Urinary bladder (tissue), 4 donors: ENCODE results near the gene USP6NL. TPM values are rescaled to one million over a fixed set of nuclear protein-coding genes. Genes with fewer than 3 reads are reported as not detected.

ENCODE experiments used
- DNase-seq: peaks from one replicate; pipeline ENCODE4 v3.0.0-alpha.2; 2015; ENCODE audit errors: extremely low spot score
- H3K27ac ChIP-seq: one replicate; pipeline ENCODE4 v1.5.1; 2013; ENCODE audit warnings: low read depth, mild to moderate bottlenecking, moderate library complexity
- H3K36me3 ChIP-seq: one replicate; pipeline ENCODE4 v1.6.1; 2013; ENCODE audit warnings: mild to moderate bottlenecking, moderate library complexity; ENCODE audit not compliant: insufficient read depth
- H3K4me1 ChIP-seq: one replicate; pipeline ENCODE4 v1.6.1; 2013; ENCODE audit warnings: mild to moderate bottlenecking, moderate library complexity; ENCODE audit not compliant: insufficient read depth
- H3K4me3 ChIP-seq: one replicate; pipeline ENCODE4 v1.5.1; 2013; ENCODE audit warnings: low read depth, low read length
- WGBS: extraction: QIAGEN DNeasy Blood & Tissue Kit; methylation state at CpG from one replicate; pipeline ENCODE4 v1.1.7; 2013; 5-methylcytosine and 5-hydroxymethylcytosine counted together
- polyA plus RNA-seq: library from polyadenylated mRNA; stranded (reverse); fragments of 200-250 nt; gene quantifications from one replicate; pipeline ENCODE4 v1.2.3, GENCODE V29; 2013
- total RNA-seq: library from RNA; depleted of rRNA; stranded (reverse); fragments of >200 nt; gene quantifications from one replicate; pipeline ENCODE4 v1.2.3, GENCODE V29; 2014
- donor health status: healthy with polysubstance abuse.
- donor health status: healthy.

Gene USP6NL
- total and polyA plus RNA-seq, 2 donors, result 8.5 to 21.7 TPM

GRCh38 chr10:11473128-11473760 lies 138.2 kb downstream of the USP6NL start:
- WGBS, result 52% methylated on average over 12 of the region's 12 CpGs
- H3K4me1 ChIP-seq, result no peaks in the 10 kb centered on the region
- no peak overlapping the region for H3K4me3 ChIP-seq
- DNase-seq, result no peak
- no peak overlapping the region for H3K27ac ChIP-seq
- no peaks in the 10 kb centered on the region for H3K36me3 ChIP-seq

GRCh38 chr10:11472158-11472753 lies 139.2 kb downstream of the USP6NL start:
- Histone ChIP-seq H3K4me3 (no peak overlapping the region), H3K27ac (no peak overlapping the region), H3K36me3 (no peaks in the 10 kb centered on the region), H3K4me1 (no peaks in the 10 kb centered on the region)
- peak; percentile 37 for DNase-seq
- 57% methylated on average over 8 of the region's 8 CpGs for WGBS

DNA sequence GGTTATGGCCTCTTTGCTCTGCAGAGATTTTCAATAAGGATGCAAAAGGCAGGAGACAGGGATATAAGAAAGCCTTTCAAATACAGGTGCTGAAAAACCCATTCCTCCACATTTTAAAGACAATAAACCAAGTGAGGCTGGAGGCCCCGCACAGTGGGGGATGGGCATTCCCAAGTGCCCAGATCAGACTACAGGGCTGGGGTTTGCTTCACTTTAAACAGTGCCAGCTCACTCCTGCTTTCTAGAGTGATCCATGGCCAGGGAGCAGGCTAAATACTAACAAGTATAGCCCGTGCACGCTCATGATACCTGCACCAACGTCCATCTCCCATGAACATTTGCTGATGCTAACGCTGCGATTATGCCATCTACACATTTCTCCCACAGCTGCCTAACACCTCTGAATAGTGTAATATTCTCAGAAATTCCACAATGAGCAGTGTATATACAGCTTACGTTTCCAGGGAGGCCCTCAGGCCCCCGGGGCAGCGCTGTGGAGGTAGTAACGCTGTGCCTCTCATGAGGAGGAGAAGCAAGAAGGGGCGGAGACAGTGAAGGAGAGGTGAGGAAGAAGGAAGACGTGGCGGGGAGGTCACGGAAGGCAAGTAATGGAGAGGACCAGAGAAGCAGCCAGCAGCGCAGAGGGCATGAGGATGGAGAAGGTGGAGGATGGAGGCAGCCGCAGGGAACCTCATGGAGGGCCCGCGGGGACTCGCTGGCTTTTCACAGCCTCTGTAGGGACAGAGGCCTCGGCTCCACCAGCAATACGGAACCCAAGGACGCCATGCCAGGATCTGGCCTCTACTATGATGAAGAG lies 141.7 kb downstream of the USP6NL start:
- 95% methylated on average over 22 of the region's 22 CpGs for WGBS
- H3K4me1 ChIP-seq, result no peaks in the 10 kb centered on the region
- no peak overlapping the region for H3K4me3 ChIP-seq
- DNase-seq, result no peak
- no peak overlapping the region for H3K27ac ChIP-seq
- H3K36me3 ChIP-seq, result no peaks in the 10 kb centered on the region

DNA sequence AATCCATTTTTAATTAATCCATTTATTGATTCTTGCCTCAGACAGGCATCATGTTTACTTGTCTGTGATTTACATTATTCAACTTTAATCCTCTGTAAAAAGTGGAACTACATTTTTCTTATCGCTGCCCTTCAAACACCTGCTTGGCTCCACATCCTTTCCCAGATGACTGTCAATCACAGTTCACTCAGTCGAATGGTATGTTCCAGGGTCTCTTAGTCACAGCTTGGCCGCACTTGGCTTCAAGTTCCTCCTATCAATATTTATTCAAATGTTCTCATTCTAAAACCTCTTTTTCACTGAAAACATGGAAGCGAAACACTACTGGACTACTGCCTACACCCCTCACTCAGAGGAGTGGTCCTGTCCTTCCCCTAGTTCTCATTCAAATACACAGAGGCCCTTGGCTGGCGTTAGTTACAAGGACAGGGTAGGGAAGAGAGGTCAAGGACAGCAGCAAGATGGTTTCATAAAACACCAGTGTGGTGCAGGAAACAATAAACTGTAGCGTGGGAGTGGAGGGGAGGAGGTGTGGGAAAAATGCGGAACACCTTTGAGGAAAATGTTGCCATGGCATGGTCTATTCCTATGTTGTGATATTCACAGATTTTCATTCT lies 143.2 kb downstream of the USP6NL start:
- WGBS, result 94% methylated on average over 7 of the region's 7 CpGs

GRCh38 chr10:11465406-11465805 lies 146.0 kb downstream of the USP6NL start:
- Histone ChIP-seq H3K36me3 (no peaks in the 10 kb centered on the region), H3K4me1 (no peaks in the 10 kb centered on the region), H3K27ac (no peak overlapping the region), H3K4me3 (no peak overlapping the region)
- 58% methylated on average over 5 of the region's 5 CpGs for WGBS
- no peak for DNase-seq

More for the DNA sequence above, 143.2 kb downstream of the USP6NL start:
- Histone ChIP-seq H3K36me3 (no peaks in the 10 kb centered on the region), H3K27ac (no peak overlapping the region), H3K4me1 (no peaks in the 10 kb centered on the region), H3K4me3 (no peak overlapping the region)
- DNase-seq, result no peak

GRCh38 chr10:11463111-11463510 lies 148.3 kb downstream of the USP6NL start:
- Histone ChIP-seq H3K4me1 (no peaks in the 10 kb centered on the region), H3K36me3 (no peaks in the 10 kb centered on the region), H3K4me3 (no peak overlapping the region), H3K27ac (no peak overlapping the region)
- 97% methylated on average over 26 of the region's 26 CpGs for WGBS
- DNase-seq, result no peak

DNA sequence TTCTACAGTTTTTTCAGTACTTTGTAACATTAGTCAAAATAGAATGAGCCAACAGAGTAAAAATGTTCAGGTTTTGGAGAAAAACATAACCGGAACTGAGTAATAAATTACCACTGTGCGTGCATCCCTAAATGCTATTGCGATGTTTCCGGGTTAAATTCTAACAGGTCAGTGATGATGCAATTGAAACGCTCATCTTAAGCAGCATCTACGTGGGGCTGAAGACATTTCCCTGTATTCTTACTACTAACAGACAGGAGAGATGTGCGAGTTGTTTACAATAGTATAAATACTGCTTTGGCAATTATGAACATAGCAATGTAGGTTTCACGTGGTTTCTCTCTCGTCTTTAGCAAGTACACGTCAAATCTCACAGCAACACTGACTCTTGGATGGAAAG lies 149.4 kb downstream of the USP6NL start:
- H3K27ac ChIP-seq, result no peak overlapping the region
- H3K4me1 ChIP-seq, result no peaks in the 10 kb centered on the region
- no peak for DNase-seq
- no peaks in the 10 kb centered on the region for H3K36me3 ChIP-seq
- H3K4me3 ChIP-seq, result no peak overlapping the region
- 87% methylated on average over 10 of the region's 10 CpGs for WGBS

GRCh38 chr10:11457336-11457735 lies 154.1 kb downstream of the USP6NL start:
- no peaks in the 10 kb centered on the region for H3K36me3 ChIP-seq
- no peak overlapping the region for H3K4me3 ChIP-seq
- no peak for DNase-seq
- H3K4me1 ChIP-seq, result no peaks in the 10 kb centered on the region
- no peak overlapping the region for H3K27ac ChIP-seq
- WGBS, result 93% methylated on average over 2 of the region's 2 CpGs

GRCh38 chr10:11454958-11455566 lies 156.4 kb downstream of the USP6NL start:
- no peak for DNase-seq
- no peak overlapping the region for H3K4me3 ChIP-seq
- H3K4me1 ChIP-seq, result no peaks in the 10 kb centered on the region
- WGBS, result 85% methylated on average over 8 of the region's 8 CpGs
- H3K27ac ChIP-seq, result no peak overlapping the region
- no peaks in the 10 kb centered on the region for H3K36me3 ChIP-seq

DNA sequence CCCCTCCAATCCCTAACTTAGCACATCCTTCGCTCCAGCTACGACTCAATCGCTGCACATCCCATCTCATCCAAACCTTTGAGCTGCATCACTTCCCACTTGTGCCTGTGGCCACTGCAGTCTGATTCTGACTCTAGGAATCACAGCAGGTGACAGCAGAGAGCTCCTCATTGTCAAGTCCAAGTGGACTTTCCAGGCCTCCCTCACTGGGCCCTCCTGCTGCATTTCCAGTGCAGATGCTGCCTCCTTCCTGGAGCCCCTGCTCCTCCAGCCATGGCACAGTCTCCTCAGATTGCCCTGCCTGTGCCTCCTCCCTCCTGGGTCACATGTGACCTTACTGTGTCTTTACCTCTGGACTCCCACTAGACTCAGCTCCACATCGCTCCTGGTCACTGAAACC lies 157.3 kb downstream of the USP6NL start:
- Histone ChIP-seq H3K4me1 (no peaks in the 10 kb centered on the region), H3K4me3 (no peak overlapping the region), H3K36me3 (no peaks in the 10 kb centered on the region), H3K27ac (no peak overlapping the region)
- 97% methylated on average over 4 of the region's 4 CpGs for WGBS
- DNase-seq, result no peak

GRCh38 chr10:11451640-11452260 lies 159.7 kb downstream of the USP6NL start:
- Histone ChIP-seq H3K4me3 (no peak overlapping the region), H3K4me1 (no peaks in the 10 kb centered on the region), H3K36me3 (no peaks in the 10 kb centered on the region), H3K27ac (no peak overlapping the region)
- DNase-seq, result no peak
- WGBS, result 89% methylated on average over 13 of the region's 13 CpGs

GRCh38 chr10:11450427-11450826 lies 161.0 kb downstream of the USP6NL start:
- no peaks in the 10 kb centered on the region for H3K4me1 ChIP-seq
- no peaks in the 10 kb centered on the region for H3K36me3 ChIP-seq
- 59% methylated on average over 6 of the region's 6 CpGs for WGBS
- H3K4me3 ChIP-seq, result no peak overlapping the region
- H3K27ac ChIP-seq, result no peak overlapping the region
- DNase-seq, result no peak

DNA sequence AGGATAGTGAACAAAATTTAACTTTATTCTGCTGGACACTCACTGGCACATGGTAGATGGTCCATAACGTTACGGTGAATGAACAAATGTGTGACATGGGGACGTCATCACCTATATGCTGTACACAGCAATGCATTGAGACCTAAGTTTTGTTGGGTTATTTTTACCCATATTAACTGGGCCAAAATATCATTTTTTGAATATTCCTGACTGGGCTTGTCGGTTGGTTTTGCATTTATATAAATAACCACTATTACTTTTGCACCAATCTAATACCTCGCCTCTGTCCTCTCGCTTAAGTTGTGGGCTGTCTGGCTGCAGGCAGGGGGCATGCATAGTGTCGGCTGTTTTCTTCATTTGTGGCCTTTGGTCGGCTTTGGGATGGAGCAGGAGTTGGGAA lies 161.7 kb downstream of the USP6NL start:
- 83% methylated on average over 8 of the region's 8 CpGs for WGBS
- no peak overlapping the region for H3K27ac ChIP-seq
- H3K4me1 ChIP-seq, result no peaks in the 10 kb centered on the region
- H3K4me3 ChIP-seq, result no peak overlapping the region
- DNase-seq, result no peak
- H3K36me3 ChIP-seq, result no peaks in the 10 kb centered on the region
